GM12892 (cell line): ENCODE measurements around the gene AGO1.
A peak's percentile ranks its signal among the peaks of the same experiment; 100 is the strongest.

Source experiments
- DNase-seq: peaks from one replicate; pipeline ENCODE4 v3.0.0; 2011; ENCODE audit not compliant: insufficient read length
- FAIRE-seq: peaks from 2 replicates; lab custom pipeline; 2011; peaks lifted over from hg19 to GRCh38; lab: Jason Lieb, UNC
- POLR2A ChIP-seq: IDR thresholded peaks from 2 replicates; pipeline ENCODE4 v1.6.1; 2011; ENCODE audit warnings: low read depth, low read length, control low read depth
- POLR2AphosphoS5 ChIP-seq: IDR thresholded peaks from 2 replicates; pipeline ENCODE4 v1.6.1; 2011; ENCODE audit warnings: low read depth, low read length, control low read depth
- TAF1 ChIP-seq: IDR thresholded peaks from 2 replicates; pipeline ENCODE4 v1.6.1; 2011; ENCODE audit warnings: low read depth, mild to moderate bottlenecking, control low read depth, low read length, borderline replicate concordance

AGO1 gene

DNA sequence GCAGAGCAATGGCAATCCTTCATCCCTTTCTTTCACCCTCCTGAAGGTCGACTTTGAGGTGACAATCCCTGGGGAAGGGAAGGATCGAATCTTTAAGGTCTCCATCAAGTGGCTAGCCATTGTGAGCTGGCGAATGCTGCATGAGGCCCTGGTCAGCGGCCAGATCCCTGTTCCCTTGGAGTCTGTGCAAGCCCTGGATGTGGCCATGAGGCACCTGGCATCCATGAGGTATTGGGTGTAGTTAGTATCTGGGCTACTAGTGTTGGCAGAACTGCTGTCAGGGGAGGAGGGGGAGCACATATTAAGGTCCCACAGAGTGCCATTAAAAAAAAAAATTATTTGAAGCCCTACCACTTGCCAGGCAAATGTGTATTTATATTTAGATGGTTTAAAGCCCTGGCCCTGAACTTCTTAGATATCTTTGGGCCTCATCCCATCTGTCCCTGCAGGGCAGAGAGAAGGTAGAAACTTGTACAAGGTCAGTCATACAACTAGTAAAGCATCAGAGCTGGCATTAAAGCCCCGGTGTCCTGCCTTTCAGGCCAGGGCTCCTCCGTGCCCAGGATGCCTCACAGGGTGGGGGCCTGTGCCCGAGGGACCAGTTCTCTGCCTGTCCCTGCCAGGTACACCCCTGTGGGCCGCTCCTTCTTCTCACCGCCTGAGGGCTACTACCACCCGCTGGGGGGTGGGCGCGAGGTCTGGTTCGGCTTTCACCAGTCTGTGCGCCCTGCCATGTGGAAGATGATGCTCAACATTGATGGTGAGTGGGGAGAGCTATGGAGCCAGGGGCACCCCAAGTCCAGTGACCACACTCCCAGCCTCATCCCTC, 10.3 kb downstream of the AGO1 start:
- FAIRE-seq, result no peak
- TF ChIP-seq POLR2A (no peak), POLR2AphosphoS5 (no peak), TAF1 (no peak)
- DNase-seq, result no peak

DNA sequence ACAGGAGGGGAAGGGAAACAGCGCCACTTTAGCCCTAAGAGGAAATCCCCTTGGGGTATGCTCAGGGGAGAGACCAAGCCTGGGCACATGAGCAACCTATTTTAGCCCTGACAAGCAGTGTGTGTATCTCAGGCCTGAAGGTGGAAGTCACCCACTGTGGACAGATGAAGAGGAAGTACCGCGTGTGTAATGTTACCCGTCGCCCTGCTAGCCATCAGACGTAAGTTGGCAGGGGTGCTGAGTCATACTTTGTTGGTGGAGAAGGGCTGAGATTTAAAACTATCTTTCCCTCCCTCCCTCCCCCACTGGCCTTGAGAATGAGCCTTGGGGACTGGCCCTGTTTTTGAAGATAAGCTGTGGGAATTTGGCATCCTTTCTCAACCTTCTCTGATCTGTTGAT, 11.2 kb downstream of the AGO1 start:
- DNase-seq, result peak; percentile 16
- FAIRE-seq, result peak; percentile 79

DNA sequence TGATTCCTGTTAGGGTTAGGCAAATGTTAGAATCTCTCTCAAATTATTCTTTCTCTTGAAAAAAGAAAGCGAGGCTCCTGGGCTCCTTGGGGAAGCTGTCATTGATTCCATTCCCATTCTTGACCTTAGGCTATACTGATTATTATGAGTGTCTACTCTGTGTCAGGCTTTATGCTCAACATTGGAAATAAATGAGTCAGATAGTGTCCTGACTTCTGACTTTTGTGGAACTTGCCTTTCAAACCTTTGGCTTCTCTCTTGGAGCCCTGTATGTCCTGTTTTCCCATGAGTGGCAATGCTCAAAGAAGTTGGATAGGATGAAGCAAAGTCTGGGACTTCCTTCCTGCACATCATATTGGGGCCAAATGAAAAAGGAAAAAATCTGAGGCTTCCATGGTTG, 11.6 kb downstream of the AGO1 start:
- DNase-seq (no peak), FAIRE-seq (no peak)
- TF ChIP-seq TAF1, result no peak
- TF ChIP-seq POLR2A, result no peak
- no peak for TF ChIP-seq POLR2AphosphoS5

More for the DNA sequence above, 11.2 kb downstream of the AGO1 start:
- no peak for TF ChIP-seq POLR2AphosphoS5
- TF ChIP-seq TAF1, result no peak
- no peak for TF ChIP-seq POLR2A

DNA sequence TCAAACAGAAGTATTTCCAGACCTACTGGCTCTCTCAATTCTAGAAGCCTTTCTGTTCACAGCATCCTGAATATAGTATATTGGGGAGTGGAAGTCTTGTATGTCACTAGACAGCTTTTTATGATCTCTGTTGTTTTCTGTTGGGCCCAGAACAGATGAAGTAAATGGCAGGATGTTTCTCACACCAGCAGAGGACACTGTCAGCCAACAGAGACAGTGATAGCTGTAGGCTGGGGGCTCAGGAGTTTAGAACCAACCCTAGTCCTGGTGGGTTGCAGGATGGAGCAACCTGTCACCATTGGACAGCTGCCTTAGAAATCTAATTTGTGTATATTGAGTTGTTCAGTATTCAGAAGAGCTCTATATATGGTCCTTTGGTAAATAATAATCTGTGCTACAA, 16.9 kb downstream of the AGO1 start:
- TF ChIP-seq TAF1 (no peak), POLR2AphosphoS5 (no peak), POLR2A (no peak)
- no peak for FAIRE-seq
- no peak for DNase-seq

DNA sequence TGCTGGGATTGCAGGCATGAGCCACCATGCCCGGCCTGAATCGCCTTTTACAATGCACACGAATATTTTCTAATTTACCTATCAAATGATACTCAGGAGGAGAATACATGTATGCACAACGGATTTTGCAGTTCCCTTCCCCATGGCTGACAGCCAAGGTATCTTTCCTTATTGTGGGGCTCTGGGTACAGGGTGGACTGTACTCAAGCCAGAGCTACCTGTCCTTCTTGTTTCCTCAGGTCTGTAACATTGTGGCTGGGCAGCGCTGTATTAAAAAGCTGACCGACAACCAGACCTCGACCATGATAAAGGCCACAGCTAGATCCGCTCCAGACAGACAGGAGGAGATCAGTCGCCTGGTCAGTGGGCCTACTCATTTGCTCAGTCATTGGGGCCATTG, 18.2 kb downstream of the AGO1 start:
- DNase-seq (no peak), FAIRE-seq (no peak)
- no peak for TF ChIP-seq POLR2A
- TF ChIP-seq TAF1, result no peak
- no peak for TF ChIP-seq POLR2AphosphoS5

DNA sequence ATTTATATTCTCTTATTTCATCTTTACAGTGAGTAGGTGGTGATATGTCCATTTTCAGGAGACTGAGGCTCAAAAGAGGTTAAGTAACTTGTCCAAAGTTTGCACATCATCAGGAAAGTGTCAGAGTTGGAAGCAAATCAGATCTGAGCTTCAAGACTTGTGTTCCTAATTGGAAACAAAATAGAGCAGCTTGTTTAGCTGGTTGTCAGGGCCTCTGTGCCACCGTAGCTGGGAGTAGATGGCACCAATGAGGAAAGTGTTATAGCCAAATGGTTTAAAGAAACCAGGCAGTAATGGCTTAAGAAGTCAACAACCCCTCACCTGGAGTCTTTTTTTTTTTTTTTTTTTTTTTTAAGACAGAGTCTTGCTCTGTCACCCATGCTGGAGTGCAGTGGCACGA, 19.7 kb downstream of the AGO1 start:
- no peak for DNase-seq
- no peak for FAIRE-seq
- no peak for TF ChIP-seq POLR2A
- no peak for TF ChIP-seq POLR2AphosphoS5
- no peak for TF ChIP-seq TAF1

DNA sequence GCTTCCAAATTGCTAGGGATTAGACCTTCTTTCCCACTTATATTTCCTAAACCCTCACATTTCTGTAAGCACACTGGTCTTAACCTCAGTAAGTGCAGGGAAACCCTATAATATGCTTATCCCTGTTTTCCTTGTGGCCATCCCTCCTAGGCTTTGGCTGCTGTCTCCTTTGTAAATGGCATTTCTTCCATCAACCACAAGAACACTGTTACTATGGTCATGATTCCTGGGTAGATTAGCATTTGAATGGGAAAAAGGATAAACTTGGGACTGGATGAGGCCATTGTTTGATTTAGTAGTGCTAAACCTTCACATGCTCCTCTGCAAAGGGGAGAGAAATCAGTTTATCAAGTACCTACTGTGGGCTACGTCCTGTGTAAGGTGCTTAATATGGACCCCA, 31.7 kb downstream of the AGO1 start:
- no peak for FAIRE-seq
- TF ChIP-seq POLR2A, result no peak
- no peak for TF ChIP-seq TAF1
- TF ChIP-seq POLR2AphosphoS5, result no peak
- DNase-seq, result no peak

DNA sequence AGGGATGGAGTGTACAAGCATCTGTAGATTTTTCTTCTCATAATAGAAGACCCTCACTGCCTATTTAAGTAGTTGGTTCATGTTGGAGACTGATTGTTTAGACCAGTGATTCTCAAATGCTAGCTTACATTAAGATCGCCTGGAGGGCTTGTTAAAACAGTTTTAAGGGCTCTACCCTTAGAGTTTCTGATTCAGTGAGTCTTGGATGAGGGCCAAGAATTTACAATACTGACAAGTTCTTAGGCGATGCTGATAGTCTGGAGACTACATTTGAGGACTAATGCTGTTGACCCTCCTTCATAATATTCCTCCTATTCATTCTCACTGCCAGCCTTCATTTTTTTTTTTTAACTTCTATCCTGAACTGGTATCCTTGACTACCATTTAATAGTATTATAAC, 32.7 kb downstream of the AGO1 start:
- FAIRE-seq (no peak), DNase-seq (no peak)
- TF ChIP-seq POLR2AphosphoS5 (no peak), TAF1 (no peak), POLR2A (no peak)

DNA sequence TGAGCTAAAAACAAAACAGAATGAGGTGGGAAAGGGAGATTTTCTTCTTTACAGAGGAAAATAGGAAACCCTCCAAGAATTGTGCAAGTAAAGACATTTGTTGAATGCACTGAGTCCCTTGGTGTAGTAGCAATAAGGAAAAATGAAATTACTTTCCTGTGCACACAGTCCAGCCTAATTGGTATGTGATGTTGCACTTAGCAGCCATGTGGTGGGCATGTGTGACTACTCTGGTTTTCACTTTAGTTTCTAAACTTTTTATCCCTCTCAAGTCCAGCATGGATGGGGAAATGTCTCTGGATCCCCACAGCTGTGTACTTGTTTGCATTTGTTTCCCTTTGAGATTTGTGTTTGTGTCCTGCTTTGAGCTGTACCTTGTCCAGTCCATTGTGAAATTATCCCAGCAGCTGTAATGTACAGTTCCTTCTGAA, 40.8 kb downstream of the AGO1 start:
- no peak for FAIRE-seq
- no peak for TF ChIP-seq TAF1
- no peak for TF ChIP-seq POLR2A
- TF ChIP-seq POLR2AphosphoS5, result no peak
- no peak for DNase-seq

DNA sequence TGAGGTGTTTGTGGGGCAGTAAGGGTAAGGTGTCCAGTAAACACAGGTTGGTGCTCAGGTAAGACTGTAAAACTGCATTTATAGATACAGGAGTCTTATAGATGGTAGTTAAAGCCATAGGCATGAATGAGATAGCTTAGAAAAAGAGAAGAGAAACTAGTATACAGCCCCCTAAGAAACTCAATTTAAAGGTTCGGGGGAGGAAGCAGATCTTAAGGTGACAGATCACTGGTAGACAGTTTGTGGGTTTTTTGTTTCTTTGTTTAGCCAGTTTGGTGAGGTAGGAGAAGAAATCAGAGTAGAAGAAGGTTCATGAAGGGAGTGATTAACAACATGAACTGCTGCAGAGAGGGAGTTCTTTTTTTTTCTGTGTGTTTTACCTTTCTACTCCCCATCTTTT, 41.8 kb downstream of the AGO1 start:
- FAIRE-seq, result no peak
- DNase-seq, result no peak
- TF ChIP-seq TAF1 (no peak), POLR2A (no peak), POLR2AphosphoS5 (no peak)

DNA sequence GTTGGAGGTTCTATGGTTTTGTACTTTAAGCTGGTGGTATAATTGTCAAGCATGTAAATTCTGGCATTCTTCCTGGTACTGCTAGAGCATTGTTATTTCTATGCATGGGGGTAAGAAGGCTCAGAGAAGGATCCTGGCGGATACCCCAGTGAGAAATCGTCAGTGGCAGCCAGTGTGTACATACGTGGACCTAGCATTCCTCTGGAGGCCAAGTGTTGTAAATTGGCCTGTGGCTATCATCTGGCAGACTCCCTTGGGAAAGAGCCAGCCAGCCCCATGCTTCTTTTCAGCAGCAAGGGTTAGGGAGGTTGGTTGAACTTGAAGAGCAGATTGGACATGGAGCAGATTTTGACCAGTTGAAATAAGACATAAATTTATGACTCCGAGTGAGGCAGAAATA, 42.7 kb downstream of the AGO1 start:
- DNase-seq (no peak), FAIRE-seq (peak; percentile 40)
- TF ChIP-seq POLR2AphosphoS5 (no peak), TAF1 (no peak), POLR2A (no peak)

DNA sequence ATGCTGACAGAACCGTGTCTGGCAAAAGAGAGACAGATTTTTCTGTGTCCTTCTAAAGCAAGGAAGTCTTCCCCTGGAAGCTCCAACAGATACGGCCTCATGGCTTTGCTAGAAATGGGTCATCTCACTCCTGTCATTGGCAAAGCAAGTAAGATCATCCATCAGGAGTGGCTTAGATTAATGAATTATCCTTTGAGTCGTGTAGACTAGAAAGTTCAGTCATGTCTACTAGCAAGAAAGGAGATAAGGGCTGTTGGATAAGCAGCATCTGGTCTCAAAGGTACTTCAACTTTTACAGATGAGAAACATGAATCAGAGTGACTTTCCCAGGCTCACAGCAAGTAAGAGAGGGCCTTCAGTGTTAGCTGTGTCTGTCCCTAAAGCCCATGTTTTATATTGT, 44.5 kb downstream of the AGO1 start:
- TF ChIP-seq POLR2AphosphoS5 (no peak), POLR2A (no peak), TAF1 (no peak)
- FAIRE-seq (no peak), DNase-seq (no peak)
